ENCODE results near the gene ENTR1. TPM values are rescaled to one million over a fixed set of nuclear protein-coding genes. Genes with fewer than 3 reads are reported as not detected.

The ENTR1 gene
- total RNA-seq, 2 donors from 2014 or later, result 19.9 to 52.5 TPM

- Histone ChIP-seq H3K9me3 (no peaks in the 10 kb centered on the region), H3K4me1 (replicated peaks) (no peaks in the 10 kb centered on the region), H3K36me3 (peaks cover 11 to 60% of the 10 kb centered on the region in 2 donors), H3K27me3 (replicated peaks; ENCODE audit: insufficient read depth) (no peaks in the 10 kb centered on the region), H3K4me3 (no peak overlapping the region), H3K27ac (no peak overlapping the region)
- DNase-seq (ENCODE audit: low spot score), result no peak
- TF ChIP-seq CTCF (IDR thresholded peaks at IDR 0.05), result no peak
- no peak for TF ChIP-seq POLR2AphosphoS5 (IDR thresholded peaks at IDR 0.05)
- no peak for TF ChIP-seq POLR2A (IDR thresholded peaks at IDR 0.05)
- 86% methylated on average over 25 of the region's 25 CpGs for WGBS
- intact Hi-C loops (cut with DNase I), result no loop called here
Observed at GRCh38 chr9:136454026-136454796, 43.8 kb upstream of the ENTR1 start.

DNA sequence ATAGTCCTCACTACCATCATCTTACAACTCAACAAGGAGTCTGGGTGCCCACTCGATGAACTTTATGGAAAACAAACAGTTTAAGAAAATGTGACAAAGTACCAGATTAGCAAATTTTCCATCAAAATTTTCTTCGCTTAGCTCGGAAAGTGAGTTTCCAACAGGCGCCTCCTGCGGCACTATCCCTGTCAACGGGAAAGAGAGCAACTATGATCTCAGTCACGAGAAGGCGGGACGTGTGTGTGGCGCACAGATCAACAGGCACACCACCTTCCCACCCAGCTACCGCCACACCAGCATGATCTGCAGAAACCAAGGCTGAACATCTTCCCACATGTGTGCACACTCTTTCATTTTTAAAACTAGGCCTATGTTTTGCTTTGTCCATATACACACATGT, 42.9 kb upstream of the ENTR1 start:
- no peak for DNase-seq (ENCODE audit: low spot score)
- WGBS, result 90% methylated on average over 11 of the region's 11 CpGs
- no peaks in the 10 kb centered on the region for H3K4me1 ChIP-seq (replicated peaks)
- intact Hi-C loops (cut with DNase I), result no loop called here
- no peaks in the 10 kb centered on the region for H3K9me3 ChIP-seq
- H3K27me3 ChIP-seq (replicated peaks; ENCODE audit: insufficient read depth), result no peaks in the 10 kb centered on the region
- no peak overlapping the region for H3K27ac ChIP-seq
- H3K4me3 ChIP-seq, result no peak overlapping the region
- TF ChIP-seq POLR2AphosphoS5 (IDR thresholded peaks at IDR 0.05) (no peak), CTCF (IDR thresholded peaks at IDR 0.05) (no peak), POLR2A (IDR thresholded peaks at IDR 0.05) (no peak)
- peaks cover 11 to 60% of the 10 kb centered on the region in 2 donors for H3K36me3 ChIP-seq

DNA sequence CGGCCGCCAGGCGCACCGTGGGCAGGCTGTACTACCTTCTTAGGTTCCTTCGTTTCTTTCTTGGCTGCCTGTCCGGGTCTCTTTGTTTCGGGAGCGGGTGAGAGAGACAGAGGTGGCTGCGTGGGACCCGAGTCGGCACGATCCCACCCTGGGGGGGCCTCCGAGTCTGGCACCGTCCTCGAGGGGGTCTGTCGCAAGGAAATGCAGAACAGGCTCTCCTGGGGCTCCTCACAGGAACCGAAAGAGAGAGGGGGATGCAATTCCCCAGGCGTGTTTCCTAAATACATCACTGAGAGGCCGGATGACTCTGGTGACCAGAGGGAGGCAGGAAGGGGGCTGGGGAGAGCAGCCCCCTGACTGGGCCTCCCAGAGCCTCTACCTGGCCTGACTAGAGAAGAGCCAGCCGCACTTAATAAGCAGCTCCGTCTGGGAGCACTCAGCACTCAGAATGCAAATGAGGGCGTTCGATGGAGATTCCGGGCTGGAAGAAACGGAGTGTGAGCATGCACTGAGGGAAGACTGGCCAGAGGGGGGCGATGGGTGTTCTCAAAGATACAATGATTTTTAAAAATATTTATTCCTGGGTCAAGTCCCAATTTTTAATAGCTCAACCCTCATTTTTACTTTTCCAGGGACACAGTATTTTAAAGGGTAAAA, 40.9 kb upstream of the ENTR1 start:
- no peaks in the 10 kb centered on the region for H3K4me1 ChIP-seq (replicated peaks)
- no peaks in the 10 kb centered on the region for H3K9me3 ChIP-seq
- H3K27ac ChIP-seq, result no peak overlapping the region
- intact Hi-C loops (cut with DNase I), result no loop called here
- H3K36me3 ChIP-seq, result peaks cover 18 to 51% of the 10 kb centered on the region in 2 donors
- H3K27me3 ChIP-seq (replicated peaks; ENCODE audit: insufficient read depth), result no peaks in the 10 kb centered on the region
- TF ChIP-seq POLR2A (IDR thresholded peaks at IDR 0.05) (no peak), POLR2AphosphoS5 (IDR thresholded peaks at IDR 0.05) (no peak), CTCF (IDR thresholded peaks at IDR 0.05) (no peak)
- DNase-seq (ENCODE audit: low spot score), result no peak
- 86% methylated on average over 24 of the region's 26 CpGs for WGBS
- no peak overlapping the region for H3K4me3 ChIP-seq

- no peak overlapping the region for H3K4me3 ChIP-seq
- H3K4me1 ChIP-seq (replicated peaks), result no peaks in the 10 kb centered on the region
- no peak overlapping the region for H3K27ac ChIP-seq
- H3K36me3 ChIP-seq, result peaks cover 10 to 41% of the 10 kb centered on the region in 2 donors
- 86% methylated on average over 3 of the region's 3 CpGs for WGBS
- intact Hi-C loops (cut with DNase I), result no loop called here
- H3K27me3 ChIP-seq (replicated peaks; ENCODE audit: insufficient read depth), result no peaks in the 10 kb centered on the region
- no peak for TF ChIP-seq POLR2AphosphoS5 (IDR thresholded peaks at IDR 0.05)
- TF ChIP-seq CTCF (IDR thresholded peaks at IDR 0.05), result no peak
- TF ChIP-seq POLR2A (IDR thresholded peaks at IDR 0.05), result no peak
- DNase-seq (ENCODE audit: low spot score), result no peak
- no peaks in the 10 kb centered on the region for H3K9me3 ChIP-seq
Observed at GRCh38 chr9:136448655-136449054, 38.2 kb upstream of the ENTR1 start.
